MM.1S (cell line): ENCODE measurements around the gene ATG101.

ENCODE experiments used
- DNase-seq: peaks from one replicate; pipeline ENCODE4 v3.0.0-alpha.2; 2015
- H2AFZ ChIP-seq: fragments of 300-600 bp; sonication (generic); 2 replicates; pipeline ENCODE4 v1.6.0; 2016; ENCODE audit warnings: antibody characterized with exemption, low read length
- H3F3A ChIP-seq: fragments of 300-600 bp; sonication (generic); 2 replicates; pipeline ENCODE4 v1.6.1; 2016; ENCODE audit warnings: mild to moderate bottlenecking, antibody characterized with exemption, low read length, moderate library complexity, mixed read lengths; ENCODE audit not compliant: insufficient read depth
- H3K27ac ChIP-seq: fragments of 300-600 bp; sonication (generic); 2 replicates; pipeline ENCODE4 v1.5.1; 2016; ENCODE audit warnings: mild to moderate bottlenecking, low read length
- H3K27me3 ChIP-seq: fragments of 300-600 bp; sonication (generic); replicated peaks from 2 replicates; pipeline ENCODE4 v1.6.0; 2016; ENCODE audit warnings: low read length; ENCODE audit not compliant: insufficient read depth
- H3K36me3 ChIP-seq: fragments of 300-600 bp; sonication (generic); replicated peaks from 2 replicates; pipeline ENCODE4 v1.6.1; 2016; ENCODE audit warnings: mild to moderate bottlenecking, low read length, mixed read lengths; ENCODE audit not compliant: insufficient read depth
- H3K4me1 ChIP-seq: fragments of 300-600 bp; sonication (generic); 2 replicates; pipeline ENCODE4 v1.6.1; 2016; ENCODE audit warnings: low read length, mixed read lengths
- H3K4me2 ChIP-seq: fragments of 300-600 bp; sonication (generic); 2 replicates; pipeline ENCODE4 v1.6.0; 2016; ENCODE audit warnings: low read depth, low read length
- H3K4me3 ChIP-seq: fragments of 300-600 bp; sonication (generic); 2 replicates; pipeline ENCODE4 v1.5.1; 2016; ENCODE audit warnings: low read length, mixed read lengths
- H3K79me2 ChIP-seq: fragments of 300-600 bp; sonication (generic); 2 replicates; pipeline ENCODE4 v1.6.1; 2016; ENCODE audit warnings: mixed run types, low read length, mixed read lengths
- H3K9ac ChIP-seq: fragments of 300-600 bp; sonication (generic); 2 replicates; pipeline ENCODE4 v1.6.1; 2016; ENCODE audit warnings: low read length, mixed read lengths
- H3K9me2 ChIP-seq: fragments of 300-600 bp; sonication (generic); replicated peaks from 2 replicates; pipeline ENCODE4 v1.6.1; 2016; ENCODE audit warnings: mild to moderate bottlenecking, low read length, mixed read lengths; ENCODE audit not compliant: insufficient read depth
- H3K9me3 ChIP-seq: fragments of 300-600 bp; sonication (generic); replicated peaks from 2 replicates; pipeline ENCODE4 v1.6.1; 2016; ENCODE audit warnings: mild to moderate bottlenecking, low read length, mixed read lengths; ENCODE audit not compliant: insufficient read depth
- H4K20me1 ChIP-seq: fragments of 300-600 bp; sonication (generic); 2 replicates; pipeline ENCODE4 v1.6.1; 2016; ENCODE audit warnings: mild to moderate bottlenecking, low read length, moderate library complexity, mixed read lengths; ENCODE audit not compliant: insufficient read depth
- EZH2 ChIP-seq: fragments of 300-600 bp; sonication (generic); optimal IDR thresholded peaks from 2 replicates; pipeline ENCODE3; 2017; ENCODE audit warnings: low read depth, mild to moderate bottlenecking, antibody characterized with exemption, low read length, mixed read lengths
- EZH2phosphoT487 ChIP-seq: fragments of 300-600 bp; sonication (generic); IDR thresholded peaks from 2 replicates; pipeline ENCODE4 v1.6.1; 2018; ENCODE audit warnings: antibody characterized with exemption, low read length
- TF ChIP-seq, protein P1 (sequence below): fragments of 300-600 bp; sonication (generic); IDR thresholded peaks from 2 replicates; pipeline ENCODE4 v1.5.1; 2016; ENCODE audit warnings: antibody characterized with exemption, low read length, mixed read lengths

ATG101 gene

GRCh38 chr12:52081263-52081733 is 11.5 kb downstream of the ATG101 start:
- Histone ChIP-seq H3K27me3 (no peaks in the 10 kb centered on the region), H3K4me1 (peaks cover 18% of the 10 kb centered on the region), H2AFZ (no peak overlapping the region), H3K4me2 (no peak overlapping the region), H3K36me3 (no peaks in the 10 kb centered on the region), H3K9me2 (no peaks in the 10 kb centered on the region), H3K4me3 (no peak overlapping the region), H3K9me3 (no peaks in the 10 kb centered on the region), H3F3A (no peaks in the 10 kb centered on the region), H3K79me2 (peaks cover 3% of the 10 kb centered on the region; the same call in 1 of the 2 replicates), H3K27ac (no peak overlapping the region), H3K9ac (no peak overlapping the region), H4K20me1 (no peaks in the 10 kb centered on the region)
- TF ChIP-seq, protein P1, sequence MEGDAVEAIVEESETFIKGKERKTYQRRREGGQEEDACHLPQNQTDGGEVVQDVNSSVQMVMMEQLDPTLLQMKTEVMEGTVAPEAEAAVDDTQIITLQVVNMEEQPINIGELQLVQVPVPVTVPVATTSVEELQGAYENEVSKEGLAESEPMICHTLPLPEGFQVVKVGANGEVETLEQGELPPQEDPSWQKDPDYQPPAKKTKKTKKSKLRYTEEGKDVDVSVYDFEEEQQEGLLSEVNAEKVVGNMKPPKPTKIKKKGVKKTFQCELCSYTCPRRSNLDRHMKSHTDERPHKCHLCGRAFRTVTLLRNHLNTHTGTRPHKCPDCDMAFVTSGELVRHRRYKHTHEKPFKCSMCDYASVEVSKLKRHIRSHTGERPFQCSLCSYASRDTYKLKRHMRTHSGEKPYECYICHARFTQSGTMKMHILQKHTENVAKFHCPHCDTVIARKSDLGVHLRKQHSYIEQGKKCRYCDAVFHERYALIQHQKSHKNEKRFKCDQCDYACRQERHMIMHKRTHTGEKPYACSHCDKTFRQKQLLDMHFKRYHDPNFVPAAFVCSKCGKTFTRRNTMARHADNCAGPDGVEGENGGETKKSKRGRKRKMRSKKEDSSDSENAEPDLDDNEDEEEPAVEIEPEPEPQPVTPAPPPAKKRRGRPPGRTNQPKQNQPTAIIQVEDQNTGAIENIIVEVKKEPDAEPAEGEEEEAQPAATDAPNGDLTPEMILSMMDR = no peak
- no peak for TF ChIP-seq EZH2phosphoT487
- no peak for TF ChIP-seq EZH2
- peak; percentile 23 for DNase-seq

GRCh38 chr12:52082026-52082668 is 12.4 kb downstream of the ATG101 start:
- H3K4me2 ChIP-seq = no peak overlapping the region
- no peak overlapping the region for H3K27ac ChIP-seq
- H3K4me1 ChIP-seq = peaks cover 18% of the 10 kb centered on the region
- H3K27me3 ChIP-seq = peaks cover 1% of the 10 kb centered on the region; the same call in 1 of the 2 replicates
- no peaks in the 10 kb centered on the region for H3F3A ChIP-seq
- no peak overlapping the region for H3K9ac ChIP-seq
- no peaks in the 10 kb centered on the region for H3K9me2 ChIP-seq
- no peaks in the 10 kb centered on the region for H3K9me3 ChIP-seq
- no peaks in the 10 kb centered on the region for H3K79me2 ChIP-seq
- no peak overlapping the region for H2AFZ ChIP-seq
- H4K20me1 ChIP-seq = no peaks in the 10 kb centered on the region
- TF ChIP-seq, protein P1 = no peak
- TF ChIP-seq EZH2 (no peak), EZH2phosphoT487 (no peak)
- H3K4me3 ChIP-seq = no peak overlapping the region
- DNase-seq = no peak
- no peaks in the 10 kb centered on the region for H3K36me3 ChIP-seq

- DNase-seq = no peak
- H3K27ac ChIP-seq = no peak overlapping the region
- no peaks in the 10 kb centered on the region for H3K9me2 ChIP-seq
- H2AFZ ChIP-seq = no peak overlapping the region
- no peaks in the 10 kb centered on the region for H3K79me2 ChIP-seq
- no peak overlapping the region for H3K9ac ChIP-seq
- TF ChIP-seq, protein P1 = no peak
- no peak for TF ChIP-seq EZH2
- TF ChIP-seq EZH2phosphoT487 = no peak
- H4K20me1 ChIP-seq = no peaks in the 10 kb centered on the region
- no peaks in the 10 kb centered on the region for H3F3A ChIP-seq
- H3K36me3 ChIP-seq = no peaks in the 10 kb centered on the region
- H3K4me1 ChIP-seq = peaks cover 18% of the 10 kb centered on the region
- no peak overlapping the region for H3K4me3 ChIP-seq
- peaks cover 6% of the 10 kb centered on the region; the same call in 1 of the 2 replicates for H3K27me3 ChIP-seq
- H3K4me2 ChIP-seq = no peak overlapping the region
- H3K9me3 ChIP-seq = no peaks in the 10 kb centered on the region
These were observed 12.8 kb downstream of the ATG101 start for GRCh38 chr12:52082669-52082987.
